ENCODE measurements around the gene DHRS7B.
"Not testable (repeated sequence)": the region's sequence is repeated elsewhere in the genome, so short reads cannot be mapped to it uniquely, and the experiment has no call there.

DHRS7B gene

DNA sequence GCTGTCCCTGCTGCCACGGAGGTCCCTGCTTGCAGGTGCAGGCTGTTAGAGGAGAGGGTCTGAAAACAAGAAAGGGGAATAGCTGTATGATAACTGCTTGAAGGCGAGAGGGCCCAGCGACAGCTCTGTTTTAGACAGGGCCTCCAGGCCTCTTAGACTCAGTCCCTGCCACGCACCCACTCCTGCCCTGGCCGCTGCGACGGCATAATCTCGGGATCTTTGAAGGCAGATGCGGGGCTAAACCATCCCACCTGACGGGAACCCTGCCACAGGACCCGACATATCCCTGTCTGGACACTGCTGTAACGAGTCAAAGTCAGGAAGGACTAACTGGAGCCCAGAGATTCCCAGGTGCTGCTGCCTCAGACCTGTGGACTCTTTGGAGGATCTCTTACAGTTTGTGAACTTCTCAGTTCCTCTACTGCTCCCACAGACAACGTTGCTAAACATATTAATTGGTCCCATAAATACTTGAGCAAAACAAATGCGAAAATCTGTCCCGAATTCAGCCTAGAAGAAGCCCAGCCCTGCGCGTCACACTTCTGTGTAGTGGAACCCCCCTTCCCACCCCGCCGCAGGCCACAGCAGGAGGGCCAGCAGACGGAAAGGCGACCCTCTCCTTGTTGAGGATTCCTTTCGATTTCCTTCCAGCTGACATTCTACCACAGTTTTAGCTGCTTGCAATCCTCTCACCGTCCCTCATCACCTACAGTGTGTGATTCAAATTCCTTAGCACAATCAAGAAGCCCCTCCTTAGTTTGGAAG, 88.2 kb downstream of the DHRS7B start:
- Mint-ChIP-seq H3K27me3 (no peaks in the 10 kb centered on the region), H3K4me1 (peaks cover 65% of the 10 kb centered on the region), H3K4me3 (peak overlapping the region; percentile 87 to 94), H3K9me3 (no peaks in the 10 kb centered on the region), H3K27ac (peak overlapping the region; percentile 74 to 89)
- DNase-seq (no peak), ATAC-seq (peak; percentile 13)

DNA sequence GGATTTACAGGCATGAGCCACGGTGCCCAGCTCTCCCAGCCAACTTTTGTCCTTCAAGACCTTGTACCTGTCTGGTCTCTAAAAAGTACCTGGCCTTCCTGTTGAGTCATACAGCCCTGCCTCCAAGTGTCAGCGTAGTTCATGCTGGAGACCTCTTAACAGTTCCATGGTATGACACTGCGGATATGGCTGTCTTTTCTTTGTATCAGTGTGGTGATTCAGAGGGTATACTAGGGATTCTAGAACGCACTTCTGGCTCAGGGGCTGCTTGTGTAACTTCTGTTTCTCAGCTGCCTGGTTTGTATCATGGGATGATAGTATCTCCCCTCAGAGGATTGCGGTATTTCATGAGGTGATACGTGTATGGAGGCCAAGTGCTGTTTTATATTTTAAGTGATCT, 89.2 kb downstream of the DHRS7B start:
- Mint-ChIP-seq H3K9me3 (no peaks in the 10 kb centered on the region), H3K27ac (peak overlapping the region in 1 of 2 donors; percentile 31), H3K27me3 (no peaks in the 10 kb centered on the region), H3K4me3 (peak overlapping the region; percentile 87 to 94), H3K4me1 (peaks cover 57% of the 10 kb centered on the region)
- ATAC-seq (no peak), DNase-seq (no peak)

DNA sequence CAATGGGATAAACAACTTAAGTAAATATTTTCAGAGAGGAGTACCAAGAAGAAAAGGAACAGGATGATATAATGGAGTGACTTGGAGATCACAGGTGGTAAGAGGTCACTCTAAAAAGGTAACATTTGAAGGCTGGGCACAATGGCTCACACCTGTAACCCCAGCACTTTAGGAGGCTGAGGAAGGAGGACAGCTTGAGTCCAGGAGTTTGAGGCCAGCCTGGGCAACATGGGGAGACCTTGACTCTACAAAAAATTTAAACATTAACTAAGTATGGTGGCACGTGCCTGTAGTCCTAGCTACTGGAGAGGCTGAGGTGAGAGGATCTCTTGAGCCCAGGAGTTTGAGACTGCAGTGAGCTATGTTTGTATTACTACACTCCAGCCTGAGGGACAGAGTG, 90.6 kb downstream of the DHRS7B start:
- DNase-seq (no peak), ATAC-seq (no peak)
- Mint-ChIP-seq H3K4me3 (no peak overlapping the region), H3K9me3 (peaks cover 0 to 7% of the 10 kb centered on the region in 2 donors), H3K27me3 (no peaks in the 10 kb centered on the region), H3K27ac (no peak overlapping the region), H3K4me1 (peaks cover 46% of the 10 kb centered on the region)

DNA sequence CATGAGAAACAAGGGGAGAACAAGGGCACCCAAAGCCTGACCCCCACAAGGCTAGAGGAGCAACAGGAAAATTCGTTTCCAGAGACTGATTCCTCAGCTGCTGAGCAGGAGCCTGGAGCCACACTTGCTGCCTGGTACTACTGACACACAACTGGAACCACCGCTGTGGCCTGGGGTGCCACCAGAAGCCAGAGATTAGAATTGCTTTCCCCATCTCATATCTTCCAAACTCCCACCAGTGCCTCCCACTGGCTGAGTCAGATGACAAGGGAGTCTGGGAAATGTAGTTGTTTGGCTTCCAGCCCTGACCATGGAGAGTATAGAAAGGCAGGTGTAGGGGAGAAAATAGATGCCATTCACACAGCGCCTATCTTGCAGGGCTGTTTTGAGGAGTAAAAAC, 91.3 kb downstream of the DHRS7B start:
- Mint-ChIP-seq H3K4me1 (peaks cover 39% of the 10 kb centered on the region), H3K4me3 (peak overlapping the region in 1 of 2 donors; percentile 8), H3K9me3 (peaks cover 0 to 7% of the 10 kb centered on the region in 2 donors), H3K27ac (no peak overlapping the region), H3K27me3 (no peaks in the 10 kb centered on the region)
- ATAC-seq (no peak), DNase-seq (peak in 1 of 2 donors; percentile 28)

DNA sequence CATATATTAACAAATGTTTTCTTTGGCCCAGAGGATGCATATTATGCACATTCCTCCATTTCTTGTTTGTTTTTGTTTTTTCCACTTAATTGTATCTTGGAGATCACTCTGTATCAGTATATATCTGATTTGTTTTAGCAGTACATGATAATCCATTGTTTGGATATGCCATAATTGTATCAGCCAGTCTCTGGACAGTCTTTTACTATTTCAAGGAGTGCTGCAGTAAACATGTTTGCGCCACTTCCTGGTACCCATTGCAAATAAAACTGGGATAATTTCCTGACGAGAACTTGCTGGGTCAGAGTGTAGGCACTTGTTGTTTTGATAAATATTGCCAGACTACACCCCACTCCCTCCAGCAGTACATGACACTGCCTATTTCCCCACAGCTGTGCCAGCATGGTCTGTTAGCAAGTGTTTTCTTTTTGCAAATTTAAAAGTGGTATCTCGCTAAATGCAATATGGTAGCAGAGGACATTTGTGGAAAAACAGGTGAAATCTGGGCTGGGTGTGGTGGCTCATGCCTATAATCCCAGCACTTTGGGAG, 92.1 kb downstream of the DHRS7B start:
- H3K27me3 Mint-ChIP-seq = no peaks in the 10 kb centered on the region
- ATAC-seq (no peak), DNase-seq (no peak)
- no peak overlapping the region for H3K4me3 Mint-ChIP-seq
- peaks cover 38% of the 10 kb centered on the region for H3K4me1 Mint-ChIP-seq
- peaks cover 0 to 7% of the 10 kb centered on the region in 2 donors for H3K9me3 Mint-ChIP-seq
- no peak overlapping the region for H3K27ac Mint-ChIP-seq

DNA sequence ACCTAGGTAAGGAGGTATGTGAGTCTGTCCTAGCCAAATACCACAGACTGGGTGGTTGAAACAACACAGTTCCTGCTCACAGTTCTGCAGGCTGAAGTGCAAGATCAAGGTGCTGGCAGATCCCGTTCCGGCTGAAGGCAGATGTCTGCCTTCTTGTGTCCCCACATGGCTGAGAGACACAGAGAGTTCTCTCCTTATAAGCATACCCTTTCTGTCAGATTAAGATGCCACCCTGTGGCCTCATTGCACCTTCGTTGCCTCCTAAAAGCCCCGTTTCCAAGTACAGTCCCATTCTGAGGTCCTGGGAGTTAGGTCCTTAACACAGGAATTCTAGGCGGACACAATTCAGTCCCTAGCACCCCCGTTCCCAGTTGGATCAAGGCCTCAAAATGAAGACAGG, 96.3 kb downstream of the DHRS7B start:
- DNase-seq = no peak
- H3K27me3 Mint-ChIP-seq = no peaks in the 10 kb centered on the region
- peaks cover 0 to 7% of the 10 kb centered on the region in 2 donors for H3K9me3 Mint-ChIP-seq
- peaks cover 9% of the 10 kb centered on the region for H3K4me1 Mint-ChIP-seq
- no peak overlapping the region for H3K27ac Mint-ChIP-seq
- H3K4me3 Mint-ChIP-seq = no peak overlapping the region
- no peak for ATAC-seq

DNA sequence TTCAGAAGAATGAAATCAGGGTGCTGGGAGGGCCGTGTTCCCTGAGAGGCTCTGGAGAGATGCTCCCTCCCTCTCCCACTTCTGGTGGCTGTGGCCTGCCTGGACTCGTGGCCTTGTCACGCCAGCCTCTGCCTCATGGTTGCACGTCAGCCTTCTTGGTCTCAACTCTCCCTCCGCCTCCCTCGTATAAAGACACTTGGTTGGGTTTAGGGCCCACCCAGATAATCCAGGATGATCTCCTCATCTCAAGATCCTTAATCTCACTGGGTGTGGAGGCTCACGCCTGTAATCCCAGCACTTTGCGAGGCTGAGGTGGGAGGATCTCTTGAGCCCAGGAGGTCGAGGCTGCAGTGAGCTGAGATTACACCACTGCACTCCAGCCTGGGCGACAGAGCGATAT, 100.5 kb downstream of the DHRS7B start:
- not testable (repeated sequence) for ATAC-seq, H3K27me3 Mint-ChIP-seq, DNase-seq, H3K27ac Mint-ChIP-seq, H3K4me3 Mint-ChIP-seq, H3K4me1 Mint-ChIP-seq, H3K9me3 Mint-ChIP-seq

DNA sequence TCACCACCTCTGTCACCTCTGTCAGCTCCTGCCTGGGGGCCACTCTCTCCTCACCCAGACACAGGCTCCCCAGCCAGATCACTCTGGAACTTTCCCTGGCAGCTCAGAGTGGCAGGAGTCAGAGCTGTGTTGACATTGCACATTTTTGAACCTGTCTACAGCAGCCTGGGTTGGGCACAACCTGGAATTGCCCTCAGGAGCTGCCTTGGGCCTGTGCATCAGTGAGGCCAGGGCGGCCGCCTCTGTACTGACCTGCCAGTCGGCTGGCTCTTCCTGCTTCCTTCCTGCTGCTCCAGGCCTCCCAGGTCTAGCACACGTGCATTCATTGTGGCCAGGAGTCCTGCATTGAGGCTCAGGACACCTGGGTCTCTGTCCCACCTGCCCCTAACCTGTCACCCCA, 101.3 kb downstream of the DHRS7B start:
- ATAC-seq = no peak

DNA sequence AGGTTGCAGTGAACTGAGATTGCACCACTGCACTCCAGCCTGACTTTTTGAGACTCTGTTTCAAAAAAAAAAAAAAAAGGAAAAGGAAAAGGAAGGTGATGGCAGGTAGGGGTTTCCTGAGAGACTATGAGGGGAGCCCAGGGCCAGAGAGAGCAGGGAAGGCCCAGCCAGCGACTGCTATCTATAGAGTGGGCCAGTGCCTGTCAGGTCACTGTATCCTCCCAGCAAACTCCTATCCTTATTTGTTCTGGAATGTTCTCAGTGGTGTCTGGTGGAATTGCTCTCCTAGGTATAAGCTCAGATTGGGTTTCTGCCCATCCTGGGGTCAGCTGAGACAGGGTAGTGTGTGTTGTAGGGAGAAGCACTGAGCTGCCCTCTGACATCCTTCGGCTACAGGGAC, 102.1 kb downstream of the DHRS7B start:
- ATAC-seq (no peak), DNase-seq (no peak)
- no peaks in the 10 kb centered on the region for H3K27me3 Mint-ChIP-seq
- no peak overlapping the region for H3K27ac Mint-ChIP-seq
- H3K4me1 Mint-ChIP-seq = no peaks in the 10 kb centered on the region
- H3K9me3 Mint-ChIP-seq = peaks cover 8 to 12% of the 10 kb centered on the region in 2 donors
- H3K4me3 Mint-ChIP-seq = no peak overlapping the region

More for the DNA sequence above, 101.3 kb downstream of the DHRS7B start:
- Mint-ChIP-seq H3K9me3 (peaks cover 8 to 12% of the 10 kb centered on the region in 2 donors), H3K27me3 (no peaks in the 10 kb centered on the region), H3K27ac (no peak overlapping the region), H3K4me3 (no peak overlapping the region), H3K4me1 (no peaks in the 10 kb centered on the region)
- no peak for DNase-seq

DNA sequence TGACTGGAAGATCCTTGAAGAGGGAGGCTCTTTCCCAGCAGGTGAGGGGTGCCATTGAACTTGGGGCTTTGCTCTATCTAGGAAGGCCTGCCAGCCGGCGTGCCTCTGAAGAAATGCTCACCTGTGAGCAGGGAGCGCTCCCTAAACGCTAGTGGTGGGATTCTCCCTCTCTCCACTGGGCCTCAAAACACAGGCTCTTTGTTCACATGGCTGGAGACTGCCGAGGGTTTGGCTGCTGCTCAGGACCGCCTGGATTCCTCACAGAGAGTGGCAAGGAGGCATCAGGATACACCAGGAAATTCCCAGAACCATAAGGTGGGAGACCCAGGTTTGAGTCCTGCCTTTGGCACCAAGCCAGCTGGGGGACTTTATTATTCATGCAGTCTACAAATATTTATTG, 104.8 kb downstream of the DHRS7B start:
- peaks cover 8 to 29% of the 10 kb centered on the region in 2 donors for H3K9me3 Mint-ChIP-seq
- no peaks in the 10 kb centered on the region for H3K4me1 Mint-ChIP-seq
- H3K27ac Mint-ChIP-seq = no peak overlapping the region
- H3K27me3 Mint-ChIP-seq = no peaks in the 10 kb centered on the region
- H3K4me3 Mint-ChIP-seq = no peak overlapping the region
- ATAC-seq (no peak), DNase-seq (no peak)

DNA sequence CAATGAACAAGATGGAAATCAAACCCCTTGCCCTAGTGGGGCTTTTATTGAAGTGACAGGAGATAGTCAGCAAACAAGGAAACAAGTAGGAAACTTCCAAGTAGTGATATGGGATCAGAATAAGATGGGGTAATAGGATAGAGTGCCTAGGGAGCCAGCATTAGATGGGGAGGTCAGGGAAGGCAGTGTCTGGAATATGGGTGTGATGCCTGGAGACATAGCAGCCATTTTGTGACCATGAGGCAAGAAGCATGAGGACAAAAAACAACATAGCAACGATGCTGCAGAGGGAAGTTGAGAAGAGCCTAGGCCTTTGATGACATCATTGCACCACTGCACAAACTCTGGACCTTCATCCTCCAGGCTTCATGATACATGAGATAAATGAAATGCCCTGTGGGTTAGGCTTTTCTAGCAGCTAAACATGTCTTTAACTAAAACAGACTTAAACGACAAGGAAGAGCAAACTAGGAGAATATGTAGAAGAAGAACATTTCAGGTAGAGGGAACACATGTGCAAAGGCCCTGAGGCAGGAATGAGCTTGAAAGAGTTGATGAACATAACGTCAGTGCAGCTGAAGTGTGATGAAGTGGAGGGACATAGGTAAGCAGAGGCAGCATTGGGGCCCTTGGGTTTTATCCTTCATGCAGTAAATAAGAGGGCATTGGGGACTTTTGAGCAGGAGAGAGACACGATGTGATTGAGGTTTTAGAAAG, 105.4 kb downstream of the DHRS7B start:
- ATAC-seq (no peak), DNase-seq (no peak)
- no peaks in the 10 kb centered on the region for H3K4me1 Mint-ChIP-seq
- H3K9me3 Mint-ChIP-seq = peaks cover 8 to 29% of the 10 kb centered on the region in 2 donors
- no peak overlapping the region for H3K4me3 Mint-ChIP-seq
- no peaks in the 10 kb centered on the region for H3K27me3 Mint-ChIP-seq
- no peak overlapping the region for H3K27ac Mint-ChIP-seq

DNA sequence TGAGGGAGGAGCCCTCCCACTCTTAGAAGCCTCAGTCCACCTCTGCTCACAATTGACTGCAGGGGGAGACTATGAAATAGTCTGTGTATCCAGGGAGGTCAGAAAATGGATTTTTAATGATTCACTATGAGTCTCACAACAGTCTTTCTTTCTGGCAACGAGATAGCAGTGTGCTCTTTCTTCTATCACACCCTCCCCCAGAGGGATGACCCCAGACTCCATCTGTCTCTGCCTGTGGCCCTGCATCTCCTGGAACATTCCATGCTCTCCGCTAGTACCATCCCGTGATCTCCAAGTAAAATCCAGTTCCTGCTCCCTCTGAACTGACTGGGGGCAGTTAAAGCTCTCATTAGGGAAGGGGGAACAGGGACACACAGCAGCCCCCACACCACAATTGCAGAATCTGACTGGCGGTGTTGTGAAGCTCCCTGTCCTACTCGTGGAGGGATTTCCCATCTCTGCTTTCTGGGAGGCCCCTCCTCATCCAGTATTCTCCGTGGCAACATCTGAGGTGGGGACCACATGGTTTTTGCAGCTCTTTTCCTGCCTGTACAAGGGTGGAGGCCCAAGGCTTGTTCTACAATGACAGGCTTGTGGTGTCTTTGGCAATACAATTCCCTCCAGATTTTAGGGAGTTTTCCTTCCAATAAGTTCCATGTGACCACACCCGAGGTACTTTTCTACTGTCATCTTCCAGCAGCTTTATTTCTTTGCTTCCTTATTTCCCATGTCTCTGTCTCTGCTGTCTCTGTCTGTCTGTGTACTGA, 107.0 kb downstream of the DHRS7B start:
- Mint-ChIP-seq H3K4me3 (no peak overlapping the region), H3K4me1 (no peaks in the 10 kb centered on the region), H3K27me3 (no peaks in the 10 kb centered on the region), H3K27ac (no peak overlapping the region), H3K9me3 (peaks cover 8 to 29% of the 10 kb centered on the region in 2 donors)
- DNase-seq = no peak
- ATAC-seq = no peak

DNA sequence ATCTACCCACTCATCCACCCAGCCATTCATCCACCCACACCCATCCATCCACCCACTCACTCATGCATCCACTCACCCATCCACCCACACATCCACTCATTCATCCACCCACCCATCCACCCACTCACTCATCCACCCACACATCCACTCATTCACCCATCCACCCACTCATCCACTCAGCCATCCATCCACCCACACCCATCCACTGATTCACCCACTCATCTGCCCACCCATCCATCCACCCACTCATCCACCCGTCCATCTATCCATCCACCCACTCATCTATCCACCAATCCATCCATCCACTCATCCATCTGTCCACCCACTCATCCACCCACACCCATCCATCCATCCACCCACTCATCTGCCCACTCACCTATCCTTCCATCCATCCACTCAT, 109.2 kb downstream of the DHRS7B start:
- Mint-ChIP-seq H3K27me3 (no peaks in the 10 kb centered on the region), H3K27ac (peak overlapping the region in 1 of 2 donors; percentile 48), H3K4me3 (no peak overlapping the region), H3K4me1 (no peaks in the 10 kb centered on the region), H3K9me3 (peaks cover 8 to 29% of the 10 kb centered on the region in 2 donors)
- DNase-seq = no peak
- ATAC-seq = no peak

DNA sequence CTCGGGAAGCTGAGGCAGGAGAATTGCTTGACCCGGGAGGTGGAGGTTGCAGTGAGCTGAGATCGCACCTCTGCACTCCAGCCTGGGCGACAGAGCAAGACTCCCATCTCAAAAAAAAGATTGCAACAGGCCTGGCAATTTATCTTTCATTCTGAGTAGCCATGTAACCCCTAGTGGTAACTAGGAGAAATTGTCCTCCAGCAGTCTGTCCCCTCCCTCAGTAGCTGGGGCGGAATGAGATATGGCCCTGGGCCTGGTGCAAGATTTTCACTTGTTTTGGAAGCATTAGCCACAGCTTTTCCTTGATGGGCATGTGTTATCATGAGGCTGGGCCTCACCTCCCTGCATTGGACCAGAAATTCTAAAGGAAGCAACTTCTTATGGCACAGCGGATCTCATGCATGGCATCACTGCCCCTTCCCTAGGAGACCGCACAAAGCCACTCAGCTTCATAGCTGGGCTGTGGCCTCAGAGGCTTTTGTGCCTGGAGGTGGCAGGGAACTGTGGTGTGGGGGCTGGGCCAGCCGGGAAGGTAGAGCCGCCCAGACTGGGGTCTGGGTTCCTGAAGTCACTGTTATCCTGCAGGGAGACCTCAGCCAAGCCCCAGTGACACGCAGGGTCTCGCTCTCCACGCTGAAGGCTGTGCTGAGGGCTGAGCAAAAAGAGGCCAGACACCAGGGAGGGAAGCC, 113.1 kb downstream of the DHRS7B start:
- no peaks in the 10 kb centered on the region for H3K4me1 Mint-ChIP-seq
- no peak for ATAC-seq
- no peaks in the 10 kb centered on the region for H3K27me3 Mint-ChIP-seq
- DNase-seq = no peak
- no peak overlapping the region for H3K4me3 Mint-ChIP-seq
- H3K9me3 Mint-ChIP-seq = peaks cover 0 to 15% of the 10 kb centered on the region in 2 donors
- peak overlapping the region in 1 of 2 donors; percentile 19 for H3K27ac Mint-ChIP-seq

Data from stimulated activated naive CD8-positive, alpha-beta T cell treated with anti-CD3 and anti-CD28 coated beads, Interleukin-15, amount 100 ng/mL, for 72 hours (primary cell).